ENCODE results near the gene DPP8.
"Not testable (repeated sequence)": the region's sequence is repeated elsewhere in the genome, so short reads cannot be mapped to it uniquely, and the experiment has no call there.

Gene DPP8

GRCh38 chr15:65402961-65403360 is 114.5 kb downstream of the DPP8 start:
- DNase-seq = no peak

GRCh38 chr15:65401611-65402240 is 115.8 kb downstream of the DPP8 start:
- no peak for DNase-seq

GRCh38 chr15:65400760-65401610 is 116.5 kb downstream of the DPP8 start:
- peak; percentile 86 for DNase-seq

- DNase-seq = no peak
Measured at GRCh38 chr15:65399997-65400396, 117.5 kb downstream of the DPP8 start.

GRCh38 chr15:65399001-65399706 is 118.3 kb downstream of the DPP8 start:
- no peak for DNase-seq

- DNase-seq = not testable (repeated sequence)
Measured at GRCh38 chr15:65398486-65398885, 119.0 kb downstream of the DPP8 start.

GRCh38 chr15:65396965-65397317 is 120.5 kb downstream of the DPP8 start:
- no peak for DNase-seq

GRCh38 chr15:65396283-65396964 is 121.1 kb downstream of the DPP8 start:
- DNase-seq = no peak

- peak; percentile 14 for DNase-seq
Measured at GRCh38 chr15:65395567-65396202, 121.8 kb downstream of the DPP8 start.

- DNase-seq = no peak
Measured at GRCh38 chr15:65394936-65395335, 122.6 kb downstream of the DPP8 start.

GRCh38 chr15:65394280-65394789 is 123.2 kb downstream of the DPP8 start:
- no peak for DNase-seq

- no peak for DNase-seq
Measured at GRCh38 chr15:65393557-65393956, 123.9 kb downstream of the DPP8 start.

- no peak for DNase-seq
Measured at GRCh38 chr15:65393091-65393490, 124.4 kb downstream of the DPP8 start.
